GM20431 (cell line): ENCODE data around the gene DONSON.

Experiments used
- in situ Hi-C: fragments of 300-500 bp; cut with MseI, MboI; formaldehyde crosslinking; loops from one replicate; pipeline ENCODE4 v1.15.0; 2020; ENCODE audit warnings: low sequenced_read_pairs; ENCODE audit not compliant: unreplicated experiment

DONSON gene

GRCh38 chr21:33542640-33543504 is 45.6 kb downstream of the DONSON start, which contains the start of gene SON:
Gene SON (plus strand): TSS chr21:33543038. CDS start chr21:33543093, 55 bp downstream.
- in situ Hi-C loops, result no loop called here

- in situ Hi-C loops, result no loop called here
Measured at GRCh38 chr21:33541756-33542639, 46.5 kb downstream of the DONSON start, which contains the start of gene GART. Gene GART (minus strand): TSS chr21:33542117. CDS start chr21:33539315, 2,802 bp downstream.

- in situ Hi-C loops, result no loop called here
Measured at GRCh38 chr21:33541105-33541711, 47.3 kb downstream of the DONSON start.

GRCh38 chr21:33540711-33541104 is 47.8 kb downstream of the DONSON start:
- in situ Hi-C loops, result no loop called here

GRCh38 chr21:33539616-33540015 is 48.9 kb downstream of the DONSON start:
- in situ Hi-C loops, result no loop called here

- in situ Hi-C loops, result no loop called here
Measured at GRCh38 chr21:33537212-33537611, 51.3 kb downstream of the DONSON start.

- in situ Hi-C loops, result no loop called here
Measured at GRCh38 chr21:33531007-33531406, 57.5 kb downstream of the DONSON start.
